Chondrocyte (in vitro differentiated cells): ENCODE results near the gene BCO1. TPM values are rescaled to one million over a fixed set of nuclear protein-coding genes. Genes with fewer than 3 reads are reported as not detected.

ENCODE experiments used
- DNase-seq: peaks from one replicate; pipeline ENCODE4 v3.0.0; 2021; ENCODE audit warnings: mixed read lengths, low spot score
- H3K27ac Mint-ChIP-seq: one replicate; pipeline ENCODE4 v1.8.0; 2021; ENCODE audit warnings: mild to moderate bottlenecking, moderate library complexity, mixed read lengths; ENCODE audit not compliant: unreplicated experiment
- H3K27me3 Mint-ChIP-seq: 2 replicates; pipeline ENCODE4 v1.8.0; 2021; ENCODE audit warnings: low read depth, mixed read lengths
- H3K36me3 Mint-ChIP-seq: 2 replicates; pipeline ENCODE4 v1.8.0; 2021; ENCODE audit warnings: low read depth, mixed read lengths
- H3K4me1 Mint-ChIP-seq: 2 replicates; pipeline ENCODE4 v1.8.0; 2021; ENCODE audit warnings: low read depth, mild to moderate bottlenecking, mixed read lengths
- H3K4me3 Mint-ChIP-seq: one replicate; pipeline ENCODE4 v1.8.0; 2021; ENCODE audit warnings: mild to moderate bottlenecking, moderate library complexity, mixed read lengths; ENCODE audit not compliant: unreplicated experiment
- H3K9me3 Mint-ChIP-seq: 2 replicates; pipeline ENCODE4 v1.8.0; 2021; ENCODE audit warnings: low read depth, mixed read lengths
- CTCF ChIP-seq: fragments of 200-600 bp; sonication (generic); IDR thresholded peaks from 2 replicates; pipeline ENCODE4 v1.5.0; 2021; ENCODE audit warnings: antibody characterized with exemption, mild to moderate bottlenecking, moderate library complexity
- total RNA-seq: library from RNA; stranded (reverse); gene quantifications from 3 replicates; pipeline ENCODE4 v1.2.1, GENCODE V29; 2021

BCO1 gene
- total RNA-seq, 1 donor from 2014 or later: not detected

DNA sequence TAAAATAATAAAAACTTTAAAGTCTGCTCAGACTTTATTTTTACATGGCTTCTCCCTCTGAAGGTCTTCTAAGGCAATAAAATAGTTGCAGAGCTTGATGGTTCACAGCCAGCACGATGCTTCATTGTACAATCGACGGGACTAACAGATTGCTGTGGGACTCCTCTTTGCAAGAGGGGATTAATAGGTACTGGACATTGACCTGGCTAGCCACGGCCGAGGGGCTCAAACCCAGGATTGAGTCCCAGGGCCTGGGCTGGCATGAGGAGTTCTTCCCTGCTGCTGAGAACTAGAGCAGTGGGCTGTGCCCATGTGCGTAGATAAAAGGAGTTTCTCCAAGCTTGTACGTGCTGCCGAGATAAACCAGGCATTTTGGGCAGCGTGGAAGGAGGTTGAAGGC, 52.6 kb downstream of the BCO1 start:
- H3K4me3 Mint-ChIP-seq: no peak overlapping the region
- DNase-seq: no peak
- peaks cover 3% of the 10 kb centered on the region for H3K4me1 Mint-ChIP-seq
- no peaks in the 10 kb centered on the region for H3K27me3 Mint-ChIP-seq
- H3K9me3 Mint-ChIP-seq: no peaks in the 10 kb centered on the region
- TF ChIP-seq CTCF: no peak
- H3K27ac Mint-ChIP-seq: no peak overlapping the region
- no peaks in the 10 kb centered on the region for H3K36me3 Mint-ChIP-seq

GRCh38 chr16:81292936-81293335, 54.4 kb downstream of the BCO1 start:
- Mint-ChIP-seq H3K9me3 (no peaks in the 10 kb centered on the region), H3K27me3 (no peaks in the 10 kb centered on the region), H3K4me3 (no peak overlapping the region), H3K27ac (no peak overlapping the region), H3K36me3 (no peaks in the 10 kb centered on the region), H3K4me1 (peaks cover 3% of the 10 kb centered on the region)
- DNase-seq: no peak
- TF ChIP-seq CTCF: no peak

- Mint-ChIP-seq H3K27me3 (no peaks in the 10 kb centered on the region), H3K27ac (no peak overlapping the region), H3K4me3 (no peak overlapping the region), H3K9me3 (no peaks in the 10 kb centered on the region), H3K4me1 (peaks cover 3% of the 10 kb centered on the region), H3K36me3 (no peaks in the 10 kb centered on the region)
- DNase-seq: no peak
- no peak for TF ChIP-seq CTCF
These were observed 55.7 kb downstream of the BCO1 start for GRCh38 chr16:81293909-81294802.

DNA sequence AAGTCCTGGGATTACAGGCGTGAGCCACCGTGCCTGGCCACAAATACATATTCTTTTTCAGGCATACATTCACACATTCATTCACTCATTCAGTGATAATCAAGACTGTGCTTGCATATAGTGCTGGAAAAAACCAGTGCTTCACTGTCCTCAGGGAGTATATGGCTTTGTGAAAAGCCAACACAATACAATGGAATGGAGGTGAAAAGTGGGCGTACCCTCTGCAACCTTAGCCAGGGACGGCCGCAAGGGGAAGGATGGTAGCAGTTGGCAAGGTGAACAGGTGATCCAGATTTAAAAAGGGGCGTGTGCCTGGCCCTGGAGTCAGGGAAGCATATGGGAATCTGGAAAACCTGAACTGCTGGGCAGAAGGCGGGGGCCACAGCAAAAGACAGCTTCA, 58.1 kb downstream of the BCO1 start:
- Mint-ChIP-seq H3K27ac (no peak overlapping the region), H3K36me3 (no peaks in the 10 kb centered on the region), H3K4me1 (peaks cover 3% of the 10 kb centered on the region), H3K27me3 (no peaks in the 10 kb centered on the region), H3K9me3 (no peaks in the 10 kb centered on the region), H3K4me3 (no peak overlapping the region)
- DNase-seq: no peak
- no peak for TF ChIP-seq CTCF

GRCh38 chr16:81307770-81308169, 69.3 kb downstream of the BCO1 start:
- no peak for TF ChIP-seq CTCF
- peaks cover 11% of the 10 kb centered on the region for H3K4me1 Mint-ChIP-seq
- no peaks in the 10 kb centered on the region for H3K27me3 Mint-ChIP-seq
- DNase-seq: no peak
- H3K27ac Mint-ChIP-seq: no peak overlapping the region
- no peaks in the 10 kb centered on the region for H3K36me3 Mint-ChIP-seq
- H3K4me3 Mint-ChIP-seq: no peak overlapping the region
- H3K9me3 Mint-ChIP-seq: no peaks in the 10 kb centered on the region
